ENCODE data around the gene ZNF771.

Gene ZNF771

GRCh38 chr16:30369938-30370455 is 37.4 kb upstream of the ZNF771 start:
- Histone ChIP-seq H3K9ac (ENCODE audit: low read depth, low read length) (peak overlapping the region; percentile 77), H3K79me2 (ENCODE audit: insufficient read depth, low read length) (peaks cover 50% of the 10 kb centered on the region), H4K20me1 (ENCODE audit: insufficient read depth, low read length) (peaks cover 28% of the 10 kb centered on the region), H3K4me3 (ENCODE audit: low read depth in 1 of 2, low read length in 2 of 2) (peak overlapping the region; percentile 73 to 76; a peak in 3 of 4 replicates), H3K9me3 (ENCODE audit: insufficient read depth, low read length, severe bottlenecking) (no peaks in the 10 kb centered on the region), H3K36me3 (ENCODE audit: insufficient read depth, low read length) (peaks cover 27% of the 10 kb centered on the region), H2AFZ (ENCODE audit: low read depth, low read length) (peak overlapping the region; percentile 15; the same call in 1 of the 2 replicates), H3K4me2 (ENCODE audit: insufficient read depth, low read length) (peak overlapping the region; percentile 86), H3K4me1 (ENCODE audit: insufficient read depth, low read length) (peaks cover 51% of the 10 kb centered on the region), H3K27me3 (ENCODE audit: insufficient read depth, low read length, poor library complexity) (no peaks in the 10 kb centered on the region), H3K27ac (ENCODE audit: low read length) (peak overlapping the region; percentile 46)
- ATAC-seq (ENCODE audit: insufficient read depth, low read depth) (no peak), DNase-seq (no peak)
- TF ChIP-seq CTCF (IDR thresholded peaks at IDR 0.05; ENCODE audit: borderline replicate concordance, extremely low read depth, low read length, poor library complexity, severe bottlenecking) (peak; percentile 36), EZH2 (IDR thresholded peaks at IDR 0.05; ENCODE audit: borderline replicate concordance, low read depth, low read length, severe bottlenecking) (no peak)

- H3K9ac ChIP-seq (ENCODE audit: low read depth, low read length) = peak within 1 kb of the TSS; percentile 77
- no peaks in the 10 kb centered on the region for H3K27me3 ChIP-seq (ENCODE audit: insufficient read depth, low read length, poor library complexity)
- H3K9me3 ChIP-seq (ENCODE audit: insufficient read depth, low read length, severe bottlenecking) = no peaks in the 10 kb centered on the region
- ATAC-seq (ENCODE audit: insufficient read depth, low read depth) (peak; percentile 83), DNase-seq (peak; percentile 100)
- peak within 1 kb of the TSS; percentile 52 for H2AFZ ChIP-seq (ENCODE audit: low read depth, low read length)
- H3K36me3 ChIP-seq (ENCODE audit: insufficient read depth, low read length) = peaks cover 21% of the 10 kb centered on the region
- H3K4me1 ChIP-seq (ENCODE audit: insufficient read depth, low read length) = peaks cover 46% of the 10 kb centered on the region
- peak within 1 kb of the TSS; percentile 86 for H3K4me2 ChIP-seq (ENCODE audit: insufficient read depth, low read length)
- H3K79me2 ChIP-seq (ENCODE audit: insufficient read depth, low read length) = peaks cover 43% of the 10 kb centered on the region
- H4K20me1 ChIP-seq (ENCODE audit: insufficient read depth, low read length) = peaks cover 24% of the 10 kb centered on the region
- peak within 1 kb of the TSS; percentile 82 for H3K27ac ChIP-seq (ENCODE audit: low read length)
- H3K4me3 ChIP-seq (ENCODE audit: low read depth in 1 of 2, low read length in 2 of 2) = peak within 1 kb of the TSS; percentile 73 to 76
- TF ChIP-seq EZH2 (IDR thresholded peaks at IDR 0.05; ENCODE audit: borderline replicate concordance, low read depth, low read length, severe bottlenecking) (no peak), CTCF (IDR thresholded peaks at IDR 0.05; ENCODE audit: borderline replicate concordance, extremely low read depth, low read length, poor library complexity, severe bottlenecking) (peak; percentile 59)
These were observed 36.8 kb upstream of the ZNF771 start, which contains the start of gene TBC1D10B for GRCh38 chr16:30370456-30371247. Gene TBC1D10B, minus strand, starts transcription at chr16:30370494. Its CDS starts 311 bp downstream, at chr16:30370183.

- H2AFZ ChIP-seq (ENCODE audit: low read depth, low read length) = peak overlapping the region; percentile 52
- peaks cover 45% of the 10 kb centered on the region for H3K4me1 ChIP-seq (ENCODE audit: insufficient read depth, low read length)
- H3K27me3 ChIP-seq (ENCODE audit: insufficient read depth, low read length, poor library complexity) = no peaks in the 10 kb centered on the region
- peak overlapping the region; percentile 82 for H3K27ac ChIP-seq (ENCODE audit: low read length)
- H3K36me3 ChIP-seq (ENCODE audit: insufficient read depth, low read length) = peaks cover 17% of the 10 kb centered on the region
- H3K9me3 ChIP-seq (ENCODE audit: insufficient read depth, low read length, severe bottlenecking) = no peaks in the 10 kb centered on the region
- peak overlapping the region; percentile 20 to 56; a peak in 3 of 4 replicates for H3K4me3 ChIP-seq (ENCODE audit: low read depth in 1 of 2, low read length in 2 of 2)
- ATAC-seq (ENCODE audit: insufficient read depth, low read depth) (no peak), DNase-seq (no peak)
- peak overlapping the region; percentile 71 for H3K4me2 ChIP-seq (ENCODE audit: insufficient read depth, low read length)
- TF ChIP-seq CTCF (IDR thresholded peaks at IDR 0.05; ENCODE audit: borderline replicate concordance, extremely low read depth, low read length, poor library complexity, severe bottlenecking) = peak; percentile 1
- TF ChIP-seq EZH2 (IDR thresholded peaks at IDR 0.05; ENCODE audit: borderline replicate concordance, low read depth, low read length, severe bottlenecking) = no peak
- peaks cover 39% of the 10 kb centered on the region for H3K79me2 ChIP-seq (ENCODE audit: insufficient read depth, low read length)
- peak overlapping the region; percentile 64 for H3K9ac ChIP-seq (ENCODE audit: low read depth, low read length)
- H4K20me1 ChIP-seq (ENCODE audit: insufficient read depth, low read length) = peaks cover 24% of the 10 kb centered on the region
These were observed 36.1 kb upstream of the ZNF771 start for GRCh38 chr16:30371248-30371816.
